ENCODE measurements around the gene ALX3.
A peak's percentile ranks its signal among the peaks of the same experiment; 100 is the strongest.
"Not testable (repeated sequence)": the region's sequence is repeated elsewhere in the genome, so short reads cannot be mapped to it uniquely, and the experiment has no call there.

ALX3 gene

GRCh38 chr1:110083866-110084226 is 13.4 kb upstream of the ALX3 start:
- Histone ChIP-seq H3K4me1 (ENCODE audit: control insufficient read depth in 1 of 2, insufficient read depth in 1 of 2, low read depth in 1 of 2, low read length in 1 of 2) (peaks cover 17 to 19% of the 10 kb centered on the region in 2 experiments), H3K9me3 (no peaks in the 10 kb centered on the region), H3K4me3 (ENCODE audit: low read depth in 1 of 2, low read length in 1 of 2) (peak overlapping the region; percentile 32 to 59), H3K27me3 (peaks cover 89% of the 10 kb centered on the region), H3K27ac (no peak overlapping the region), H3K36me3 (no peaks in the 10 kb centered on the region)
- no peak for TF ChIP-seq CTCF (IDR thresholded peaks at IDR 0.05)

DNA sequence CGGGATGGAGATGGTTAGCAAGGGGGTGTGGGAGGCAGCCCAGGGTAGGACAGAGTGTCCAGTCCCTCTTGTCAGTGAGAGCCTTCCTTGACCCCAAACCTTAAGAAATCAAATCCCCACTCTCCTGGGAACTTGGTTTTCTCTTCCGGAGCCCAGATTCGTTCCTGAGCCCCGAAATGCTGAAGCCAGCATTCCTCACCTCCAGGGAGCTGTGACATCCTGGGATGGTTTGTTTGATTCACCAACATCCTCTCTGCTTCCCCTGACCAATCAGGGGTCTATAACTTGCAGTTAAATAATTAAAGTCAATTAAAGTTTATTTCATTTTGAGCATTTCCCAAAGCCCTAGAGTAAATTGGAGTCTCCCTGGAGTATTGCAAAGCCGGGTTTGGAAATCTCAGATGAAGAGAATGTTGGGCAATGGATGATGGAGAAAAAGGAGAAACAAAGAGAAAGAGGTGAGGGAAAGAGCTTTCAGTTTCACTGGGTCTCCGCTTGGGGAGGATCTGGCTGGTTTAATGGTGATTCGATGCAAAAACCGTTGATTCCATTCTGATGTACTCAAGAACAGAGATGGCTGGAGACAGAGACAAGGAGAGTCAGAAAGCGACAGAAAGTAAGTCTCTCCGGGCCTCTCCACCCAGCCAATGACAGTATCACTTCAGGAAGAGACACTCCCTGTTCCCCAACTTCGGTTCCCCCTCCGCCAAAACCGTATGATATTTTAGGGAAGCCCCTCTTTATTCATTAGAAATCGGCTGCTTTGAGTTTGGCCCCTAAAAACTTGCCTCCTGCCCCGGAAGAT is 12.8 kb upstream of the ALX3 start:
- Histone ChIP-seq H3K27me3 (peaks cover 95% of the 10 kb centered on the region), H3K9me3 (no peaks in the 10 kb centered on the region), H3K36me3 (no peaks in the 10 kb centered on the region), H3K4me1 (ENCODE audit: control insufficient read depth in 1 of 2, insufficient read depth in 1 of 2, low read depth in 1 of 2, low read length in 1 of 2) (peaks cover 17 to 19% of the 10 kb centered on the region in 2 experiments), H3K27ac (no peak overlapping the region), H3K4me3 (ENCODE audit: low read depth in 1 of 2, low read length in 1 of 2) (peak overlapping the region; percentile 32 to 59)
- TF ChIP-seq CTCF (IDR thresholded peaks at IDR 0.05), result no peak

DNA sequence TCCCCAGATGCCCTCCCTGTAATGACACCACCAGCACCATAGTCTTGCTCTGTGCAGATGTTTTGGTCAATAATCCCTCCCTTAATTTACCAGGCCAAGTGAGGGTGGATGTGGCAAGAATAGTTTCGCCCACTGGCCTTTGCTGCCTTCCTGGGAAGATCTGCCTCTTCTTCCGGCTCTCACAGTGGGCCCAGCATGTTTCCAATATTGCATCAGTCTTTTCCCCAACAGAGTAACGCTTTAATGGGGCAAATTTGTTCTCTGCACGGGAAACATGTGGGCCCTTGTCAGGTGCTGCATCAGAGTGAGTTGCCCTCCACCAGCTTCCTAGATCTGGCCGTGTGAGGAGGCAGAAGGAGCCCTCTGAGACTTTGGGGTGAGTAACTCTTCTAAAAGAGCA is 12.0 kb upstream of the ALX3 start:
- Histone ChIP-seq H3K27ac (no peak overlapping the region), H3K36me3 (no peaks in the 10 kb centered on the region), H3K27me3 (peaks cover 97% of the 10 kb centered on the region), H3K9me3 (no peaks in the 10 kb centered on the region), H3K4me3 (ENCODE audit: low read depth in 1 of 2, low read length in 1 of 2) (no peak overlapping the region), H3K4me1 (ENCODE audit: control insufficient read depth in 1 of 2, insufficient read depth in 1 of 2, low read depth in 1 of 2, low read length in 1 of 2) (peaks cover 17 to 19% of the 10 kb centered on the region in 2 experiments)
- TF ChIP-seq CTCF (IDR thresholded peaks at IDR 0.05), result no peak

GRCh38 chr1:110081061-110081460 is 10.6 kb upstream of the ALX3 start:
- H3K36me3 ChIP-seq, result no peaks in the 10 kb centered on the region
- H3K4me1 ChIP-seq (ENCODE audit: control insufficient read depth in 1 of 2, insufficient read depth in 1 of 2, low read depth in 1 of 2, low read length in 1 of 2), result peaks cover 17 to 19% of the 10 kb centered on the region in 2 experiments
- no peaks in the 10 kb centered on the region for H3K9me3 ChIP-seq
- H3K27me3 ChIP-seq, result peaks cover 97% of the 10 kb centered on the region
- no peak overlapping the region for H3K27ac ChIP-seq
- TF ChIP-seq CTCF (IDR thresholded peaks at IDR 0.05), result no peak
- H3K4me3 ChIP-seq (ENCODE audit: low read depth in 1 of 2, low read length in 1 of 2), result no peak overlapping the region

- H3K4me3 ChIP-seq (ENCODE audit: low read depth in 1 of 2, low read length in 1 of 2); H3K27ac ChIP-seq; H3K9me3 ChIP-seq; H3K36me3 ChIP-seq: not testable (repeated sequence)
- Histone ChIP-seq H3K27me3 (peaks cover 97% of the 10 kb centered on the region), H3K4me1 (ENCODE audit: control insufficient read depth in 1 of 2, insufficient read depth in 1 of 2, low read depth in 1 of 2, low read length in 1 of 2) (peaks cover 17 to 19% of the 10 kb centered on the region in 2 experiments)
Measured at GRCh38 chr1:110079995-110080394, 9.5 kb upstream of the ALX3 start.

DNA sequence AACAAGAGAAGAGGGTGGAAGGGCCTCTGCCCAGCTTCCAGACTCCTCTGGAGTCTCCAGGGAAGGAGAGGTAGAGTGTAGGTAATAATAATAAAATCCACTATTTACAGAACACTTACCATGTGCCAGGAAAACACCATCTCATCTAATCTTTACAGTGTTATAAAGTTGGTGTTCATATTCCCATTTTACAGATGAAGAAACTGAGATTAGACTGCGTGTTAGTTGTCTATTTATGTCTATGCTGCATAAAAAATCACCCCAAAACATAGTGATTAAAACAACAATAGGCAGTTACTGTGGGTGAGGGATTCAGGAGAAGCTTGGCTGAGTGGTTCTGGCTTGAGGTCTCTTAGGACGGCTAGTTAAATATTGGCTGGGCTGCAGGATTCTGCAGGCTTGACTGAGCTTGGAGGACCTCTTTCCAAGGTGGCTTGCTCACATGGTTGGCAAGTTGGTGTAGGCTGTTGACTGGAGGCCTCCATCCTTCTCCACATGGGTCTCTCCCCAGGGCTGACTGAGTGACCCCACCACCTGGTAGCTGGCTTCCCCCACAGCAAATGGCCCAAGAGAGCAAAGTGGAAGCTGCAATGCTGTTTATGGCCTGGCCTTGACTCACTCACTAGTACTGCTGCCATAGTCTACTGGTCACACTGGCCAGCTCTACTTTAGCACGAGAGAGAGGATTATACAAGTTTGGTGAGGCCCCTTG is 6.5 kb upstream of the ALX3 start:
- no peak overlapping the region for H3K27ac ChIP-seq
- no peak for TF ChIP-seq CTCF (IDR thresholded peaks at IDR 0.05)
- no peaks in the 10 kb centered on the region for H3K36me3 ChIP-seq
- H3K27me3 ChIP-seq, result peaks cover 97% of the 10 kb centered on the region
- no peaks in the 10 kb centered on the region for H3K4me1 ChIP-seq (ENCODE audit: control insufficient read depth in 1 of 2, insufficient read depth in 1 of 2, low read depth in 1 of 2, low read length in 1 of 2)
- no peaks in the 10 kb centered on the region for H3K9me3 ChIP-seq
- no peak overlapping the region for H3K4me3 ChIP-seq (ENCODE audit: low read depth in 1 of 2, low read length in 1 of 2)
